ENCODE measurements around the gene SF3B5.
"Not testable (repeated sequence)": the region's sequence is repeated elsewhere in the genome, so short reads cannot be mapped to it uniquely, and the experiment has no call there.

Gene SF3B5

GRCh38 chr6:144095134-144096002 lies at the start of gene SF3B5:
TSS of gene SF3B5 (minus strand) at chr6:144095573. CDS start at chr6:144095497, 76 bp downstream.
- peak; percentile 100 for DNase-seq

- DNase-seq: no peak
These were observed 49.6 kb upstream of the SF3B5 start for GRCh38 chr6:144144996-144145395.

DNA sequence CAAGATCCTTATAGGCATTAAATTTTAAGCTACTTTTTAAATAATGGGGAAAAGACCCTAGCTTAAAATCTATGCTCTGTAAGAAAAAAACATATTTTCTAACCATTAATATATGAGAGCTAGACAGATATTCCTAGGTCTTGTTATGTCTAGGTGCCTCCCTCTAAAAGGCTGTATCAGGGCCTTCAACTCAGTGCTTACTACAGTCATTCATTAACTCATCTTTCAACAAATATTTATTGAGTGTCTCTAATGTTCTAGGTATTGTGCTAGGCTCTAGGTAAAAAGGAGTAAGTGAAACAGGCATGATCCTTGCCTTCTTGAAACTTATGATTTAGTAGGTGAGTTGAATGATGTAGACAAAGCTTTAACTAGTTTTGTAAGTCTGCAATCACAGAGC lies 48.5 kb upstream of the SF3B5 start:
- no peak for DNase-seq

DNA sequence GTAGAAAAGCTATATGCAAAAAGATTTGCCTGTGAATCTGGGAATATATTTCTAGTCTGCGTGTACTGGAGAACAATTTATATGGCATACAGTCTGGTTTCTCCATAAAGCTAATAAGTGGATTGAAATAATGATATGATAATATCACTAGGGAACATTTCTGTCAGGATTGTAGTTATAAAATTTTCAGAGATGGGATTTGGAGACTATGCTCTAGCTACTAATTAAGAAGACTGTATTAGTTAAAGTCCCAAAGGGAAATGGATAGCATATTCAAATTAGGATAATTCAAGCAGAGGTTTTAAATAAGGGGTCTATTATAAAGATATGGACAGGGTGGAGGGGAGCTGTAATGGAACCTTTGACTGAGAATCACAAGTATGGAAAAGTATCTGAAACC lies 47.7 kb upstream of the SF3B5 start:
- DNase-seq: no peak

DNA sequence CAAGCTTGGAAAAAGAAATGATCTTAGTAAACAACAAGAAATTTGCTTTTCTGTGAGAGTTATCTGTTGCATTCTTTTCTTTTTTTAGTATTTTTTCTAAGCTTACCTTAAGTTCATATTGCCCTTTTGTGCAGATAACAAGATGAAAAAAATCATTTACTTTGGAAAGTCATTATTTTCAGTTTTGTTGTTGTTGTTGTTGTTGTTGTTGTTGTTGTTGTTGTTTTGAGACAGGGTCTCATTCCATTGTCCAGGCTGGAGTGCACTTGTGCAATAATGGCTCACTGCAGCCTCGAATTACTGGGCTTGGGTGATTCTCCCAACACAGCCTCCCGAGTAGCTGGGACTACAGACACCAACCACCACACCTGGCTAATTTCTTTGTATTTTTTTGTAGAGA lies 46.1 kb upstream of the SF3B5 start:
- DNase-seq: no peak

GRCh38 chr6:144140867-144141266 lies 45.5 kb upstream of the SF3B5 start:
- DNase-seq: no peak

DNA sequence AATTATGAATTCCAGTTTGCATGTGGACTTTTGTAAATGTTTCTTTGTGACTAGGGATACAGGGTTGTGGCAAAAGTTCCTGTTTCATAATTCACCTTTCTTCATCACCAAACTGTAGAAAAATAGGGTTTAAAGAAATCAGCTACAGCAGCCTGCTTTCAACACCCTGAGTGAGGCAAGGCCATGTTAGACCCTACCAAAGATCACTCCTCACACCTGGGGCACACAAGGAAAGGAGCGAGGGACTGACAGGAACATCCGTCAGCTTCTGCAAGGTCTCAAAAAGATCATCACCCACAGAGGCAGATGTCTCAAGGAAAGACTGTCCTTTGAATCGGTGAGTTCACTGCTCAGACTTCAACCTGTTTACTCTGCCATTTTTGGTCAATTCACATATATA lies 44.4 kb upstream of the SF3B5 start:
- DNase-seq: no peak

DNA sequence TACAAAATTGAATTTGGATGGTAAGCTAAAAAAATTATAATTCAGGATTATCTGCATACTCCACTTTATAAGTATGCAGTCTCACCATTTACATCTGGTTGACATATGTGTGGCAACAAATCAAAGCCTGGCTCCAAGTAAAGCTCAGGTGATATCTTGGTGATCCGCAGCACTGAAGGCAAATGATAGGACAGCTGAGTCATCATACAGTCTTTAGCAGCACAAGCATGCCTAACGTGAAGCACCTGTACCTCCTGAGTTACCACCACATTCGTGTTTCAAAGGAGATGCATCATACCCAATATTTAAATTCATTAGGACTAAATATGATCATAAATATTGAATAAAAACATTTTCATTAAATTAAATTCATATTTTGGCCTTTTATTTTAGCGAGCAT lies 43.2 kb upstream of the SF3B5 start:
- no peak for DNase-seq

DNA sequence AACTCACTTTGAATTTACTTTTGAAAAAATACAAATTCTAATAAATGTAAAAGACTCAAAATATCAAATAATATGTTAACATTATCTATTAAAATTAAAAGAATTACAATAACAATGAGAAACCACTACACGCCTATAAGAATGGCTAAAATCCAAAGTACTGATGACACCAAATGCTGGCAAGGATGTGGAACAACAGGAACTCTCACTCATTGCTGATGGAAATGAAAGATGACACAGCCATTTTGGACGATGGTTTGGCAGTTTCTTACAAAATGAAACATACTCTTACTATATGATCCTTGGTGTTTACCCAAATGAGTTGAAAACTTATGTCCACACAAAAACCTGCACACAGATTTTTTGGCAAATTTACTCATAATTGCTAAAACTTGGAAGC lies 39.4 kb upstream of the SF3B5 start:
- DNase-seq: no peak

GRCh38 chr6:144134176-144134575 lies 38.8 kb upstream of the SF3B5 start:
- DNase-seq: peak; percentile 69

GRCh38 chr6:144133225-144133821 lies 38.0 kb upstream of the SF3B5 start:
- no peak for DNase-seq

DNA sequence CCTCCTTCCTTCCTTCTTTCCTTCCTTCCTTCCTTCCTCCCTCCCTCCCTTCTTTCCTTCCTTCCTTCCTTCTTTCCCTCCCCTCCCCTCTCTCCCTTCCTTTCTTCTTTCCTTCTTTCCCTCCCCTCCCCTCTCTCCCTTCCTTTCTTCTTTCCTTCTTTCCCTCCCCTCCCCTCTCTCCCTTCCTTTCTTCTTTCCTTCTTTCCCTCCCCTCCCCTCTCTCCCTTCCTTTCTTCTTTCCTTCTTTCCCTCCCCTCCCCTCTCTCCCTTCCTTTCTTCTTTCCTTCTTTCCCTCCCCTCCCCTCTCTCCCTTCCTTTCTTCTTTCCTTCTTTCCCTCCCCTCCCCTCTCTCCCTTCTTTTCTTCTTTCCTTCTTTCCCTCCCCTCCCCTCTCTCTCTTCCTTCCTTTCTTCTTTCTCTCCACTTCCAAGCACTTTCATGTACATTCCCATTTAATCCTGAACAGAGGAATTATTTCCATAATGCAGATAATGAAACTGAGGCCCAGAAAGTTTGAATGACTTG lies 36.9 kb upstream of the SF3B5 start:
- not testable (repeated sequence) for DNase-seq

- peak; percentile 75 for DNase-seq
These were observed 35.9 kb upstream of the SF3B5 start for GRCh38 chr6:144131248-144131709.

- DNase-seq: no peak
These were observed 34.1 kb upstream of the SF3B5 start for GRCh38 chr6:144129469-144129868.

GRCh38 chr6:144127097-144127496 lies 31.7 kb upstream of the SF3B5 start:
- DNase-seq: no peak

DNA sequence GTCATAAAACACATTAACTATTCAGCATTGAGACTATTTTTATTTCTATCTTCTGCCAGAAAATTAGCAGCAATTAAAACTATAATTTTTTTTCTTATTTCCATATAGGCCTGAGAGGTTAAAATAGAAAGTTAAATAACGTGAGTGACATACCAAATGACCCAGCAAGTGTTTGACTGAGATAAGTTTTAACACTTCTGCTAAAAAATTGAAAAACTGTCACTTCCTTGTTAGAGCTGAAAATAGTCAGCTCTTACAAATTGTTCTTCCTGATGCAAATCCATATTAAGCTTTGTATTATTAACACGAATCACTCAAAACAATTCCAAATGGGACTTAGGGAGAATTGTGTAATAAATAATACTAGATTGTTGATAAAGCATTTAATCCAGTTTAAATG lies 28.5 kb upstream of the SF3B5 start:
- DNase-seq: no peak

GRCh38 chr6:144123421-144123820 lies 28.0 kb upstream of the SF3B5 start:
- no peak for DNase-seq

- DNase-seq: no peak
These were observed 27.5 kb upstream of the SF3B5 start for GRCh38 chr6:144122861-144123260.

GRCh38 chr6:144119376-144119775 lies 24.0 kb upstream of the SF3B5 start:
- DNase-seq: no peak

GRCh38 chr6:144115219-144115618 lies 19.8 kb upstream of the SF3B5 start:
- no peak for DNase-seq

- no peak for DNase-seq
These were observed 18.0 kb upstream of the SF3B5 start for GRCh38 chr6:144113366-144113765.

DNA sequence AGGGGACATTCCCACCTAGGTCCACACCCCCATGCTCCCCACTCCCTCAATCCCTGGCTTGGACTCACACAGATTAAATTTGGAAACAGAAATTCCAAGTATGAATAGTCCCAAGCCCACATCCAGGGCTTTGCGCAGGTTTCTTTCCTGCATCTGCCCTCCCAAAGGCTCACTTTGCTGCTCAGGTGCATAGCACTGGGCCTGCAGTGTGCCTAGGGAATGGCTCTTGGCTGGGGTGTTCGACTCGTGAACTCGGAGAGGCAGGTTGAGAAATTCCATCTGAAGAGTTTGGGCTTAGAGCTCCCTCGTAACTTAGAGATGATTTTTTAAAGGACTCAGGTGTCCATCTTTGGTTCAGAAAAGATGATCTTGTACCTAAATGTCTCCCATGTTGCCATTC lies 14.8 kb upstream of the SF3B5 start:
- no peak for DNase-seq

GRCh38 chr6:144106206-144106605 lies 10.8 kb upstream of the SF3B5 start:
- no peak for DNase-seq

GRCh38 chr6:144104898-144105487 lies 9.6 kb upstream of the SF3B5 start:
- DNase-seq: peak; percentile 75
